Measurements from ENCODE around the gene RBM19.
"Not testable (repeated sequence)": the region's sequence is repeated elsewhere in the genome, so short reads cannot be mapped to it uniquely, and the experiment has no call there.

Gene RBM19, protein sequence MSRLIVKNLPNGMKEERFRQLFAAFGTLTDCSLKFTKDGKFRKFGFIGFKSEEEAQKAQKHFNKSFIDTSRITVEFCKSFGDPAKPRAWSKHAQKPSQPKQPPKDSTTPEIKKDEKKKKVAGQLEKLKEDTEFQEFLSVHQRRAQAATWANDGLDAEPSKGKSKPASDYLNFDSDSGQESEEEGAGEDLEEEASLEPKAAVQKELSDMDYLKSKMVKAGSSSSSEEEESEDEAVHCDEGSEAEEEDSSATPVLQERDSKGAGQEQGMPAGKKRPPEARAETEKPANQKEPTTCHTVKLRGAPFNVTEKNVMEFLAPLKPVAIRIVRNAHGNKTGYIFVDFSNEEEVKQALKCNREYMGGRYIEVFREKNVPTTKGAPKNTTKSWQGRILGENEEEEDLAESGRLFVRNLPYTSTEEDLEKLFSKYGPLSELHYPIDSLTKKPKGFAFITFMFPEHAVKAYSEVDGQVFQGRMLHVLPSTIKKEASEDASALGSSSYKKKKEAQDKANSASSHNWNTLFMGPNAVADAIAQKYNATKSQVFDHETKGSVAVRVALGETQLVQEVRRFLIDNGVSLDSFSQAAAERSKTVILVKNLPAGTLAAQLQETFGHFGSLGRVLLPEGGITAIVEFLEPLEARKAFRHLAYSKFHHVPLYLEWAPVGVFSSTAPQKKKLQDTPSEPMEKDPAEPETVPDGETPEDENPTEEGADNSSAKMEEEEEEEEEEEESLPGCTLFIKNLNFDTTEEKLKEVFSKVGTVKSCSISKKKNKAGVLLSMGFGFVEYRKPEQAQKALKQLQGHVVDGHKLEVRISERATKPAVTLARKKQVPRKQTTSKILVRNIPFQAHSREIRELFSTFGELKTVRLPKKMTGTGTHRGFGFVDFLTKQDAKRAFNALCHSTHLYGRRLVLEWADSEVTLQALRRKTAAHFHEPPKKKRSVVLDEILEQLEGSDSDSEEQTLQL

DNA sequence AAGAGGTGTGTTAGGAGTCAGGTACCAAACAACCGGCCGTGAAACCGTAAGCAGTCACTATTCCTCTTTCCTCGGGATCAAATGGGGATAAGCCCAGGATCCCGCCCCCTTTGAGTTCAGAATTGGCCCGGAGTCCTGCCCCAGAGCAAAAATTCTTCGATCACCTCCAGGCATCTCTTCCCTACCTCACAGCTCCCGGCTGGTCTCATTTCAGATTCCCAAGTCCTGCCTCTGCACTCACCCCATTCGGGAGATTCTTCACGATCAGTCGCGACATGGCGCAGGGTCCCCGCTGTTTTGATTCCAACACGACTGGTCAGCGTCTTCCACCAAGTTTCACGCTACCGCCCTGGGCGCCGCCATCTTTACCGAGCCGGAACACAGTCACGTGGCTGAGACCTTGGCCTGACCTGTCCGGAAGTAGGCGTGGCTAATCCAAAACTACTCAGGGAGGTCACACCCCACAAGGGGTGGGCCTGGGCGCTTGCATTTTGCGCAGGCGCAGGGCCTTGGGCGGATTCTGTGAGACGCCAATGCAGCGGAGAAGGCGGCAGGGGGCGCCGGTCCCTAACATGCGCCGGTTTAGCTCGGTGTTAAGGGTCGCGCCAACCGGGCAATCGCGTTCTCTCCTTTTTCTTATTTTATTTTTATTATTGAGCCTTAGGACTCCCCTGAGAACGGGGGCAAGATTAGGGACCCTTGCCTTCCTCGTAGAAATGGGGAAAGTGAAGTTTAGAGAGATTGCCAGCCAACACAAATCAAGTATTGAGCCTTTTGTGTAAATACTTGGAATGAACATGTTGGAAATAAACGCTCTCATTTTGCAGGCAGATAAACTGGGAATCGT is at the start of gene RBM19:
RBM19 (minus strand) TSS at position 375 of the 847 bp plus-strand sequence; CDS start at position 277, 98 bp downstream.
- peak; percentile 98 for DNase-seq

DNA sequence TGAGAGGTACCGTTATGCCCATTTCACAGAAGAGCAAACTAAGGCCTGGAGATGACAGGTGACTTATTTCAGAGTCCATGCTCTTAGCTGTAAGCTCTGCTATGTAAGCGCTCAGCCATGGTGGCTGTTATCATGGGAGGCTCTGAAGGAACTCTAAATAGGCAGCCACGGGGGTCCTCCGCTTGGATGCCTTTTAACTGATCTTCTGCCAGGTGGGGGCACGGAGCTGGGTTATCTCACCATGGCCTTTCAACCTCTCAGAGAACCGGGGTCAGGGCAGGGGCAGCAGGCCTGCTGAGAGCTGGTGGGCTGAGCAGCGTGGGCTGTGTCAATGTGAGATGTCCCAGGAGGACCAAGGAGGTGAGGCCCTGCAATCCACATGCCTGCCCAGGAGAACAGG is 49.7 kb upstream of the RBM19 start:
- no peak for DNase-seq

DNA sequence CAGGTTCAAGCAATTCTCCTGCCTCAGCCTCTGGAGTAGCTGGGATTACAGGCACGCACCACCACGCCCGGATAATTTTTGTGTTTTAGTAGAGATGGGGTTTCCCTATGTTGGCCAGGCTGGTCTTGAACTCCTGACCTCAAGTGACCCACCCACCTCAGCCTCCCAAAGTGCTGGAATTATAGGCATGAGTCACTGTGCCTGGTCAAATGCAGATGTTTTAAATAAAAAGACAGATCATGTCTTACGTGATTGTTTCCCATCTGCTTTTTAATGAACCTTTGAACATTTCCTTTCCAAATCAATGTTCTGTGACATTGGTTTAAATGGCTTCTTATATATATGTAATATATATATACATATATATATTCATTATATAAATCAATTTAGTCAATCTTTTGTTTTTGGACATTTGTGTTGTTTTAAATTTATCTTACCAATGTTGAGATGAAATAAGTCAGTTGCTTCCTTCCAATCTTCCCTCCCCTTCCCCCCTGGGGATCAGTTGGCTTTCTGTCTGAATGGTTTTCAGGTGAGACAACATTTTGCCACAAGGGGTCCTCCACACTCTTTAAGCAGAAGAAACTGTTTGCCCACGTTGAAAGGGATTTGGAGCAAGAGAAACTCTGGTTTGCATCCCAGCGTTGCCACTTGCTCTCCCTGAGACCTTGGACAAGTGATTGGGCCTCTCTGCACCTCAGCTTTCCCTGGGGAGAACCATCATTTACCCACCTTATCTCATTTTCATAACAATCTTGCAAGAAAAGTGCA is 47.6 kb upstream of the RBM19 start:
- DNase-seq: no peak

DNA sequence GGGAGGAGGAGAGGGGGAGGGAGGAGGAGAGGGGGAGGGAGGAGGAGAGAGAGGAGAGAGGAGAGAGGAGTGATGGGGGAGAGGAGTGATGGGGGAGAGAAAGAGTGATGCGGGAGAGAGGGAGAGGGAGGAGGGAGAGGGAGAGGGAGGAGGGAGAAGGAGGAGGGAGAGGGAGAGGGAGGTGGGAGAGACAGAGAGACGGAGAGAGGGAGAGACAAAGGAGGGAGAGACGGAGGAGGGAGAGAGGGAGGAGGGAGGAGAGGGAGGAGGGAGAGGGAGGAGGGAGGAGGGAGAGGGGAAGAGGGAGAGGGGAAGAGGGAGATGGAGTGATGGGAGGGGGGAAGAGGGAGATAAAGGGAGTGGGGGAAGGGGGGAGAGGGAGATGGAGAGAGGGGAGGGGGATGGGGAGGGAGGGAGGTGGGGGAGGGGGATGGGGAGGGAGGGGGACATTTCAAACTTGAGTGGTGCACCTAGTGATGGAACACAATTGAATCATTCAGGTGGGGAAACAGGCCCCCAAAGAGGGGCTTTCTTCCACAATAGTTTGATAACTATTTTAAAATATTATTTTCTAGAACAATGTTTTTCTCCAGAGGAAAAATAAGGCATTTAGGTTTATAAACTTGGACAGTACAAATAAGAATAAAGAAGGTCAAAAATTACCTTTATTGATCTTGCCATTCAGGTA is 46.8 kb upstream of the RBM19 start:
- DNase-seq: no peak

DNA sequence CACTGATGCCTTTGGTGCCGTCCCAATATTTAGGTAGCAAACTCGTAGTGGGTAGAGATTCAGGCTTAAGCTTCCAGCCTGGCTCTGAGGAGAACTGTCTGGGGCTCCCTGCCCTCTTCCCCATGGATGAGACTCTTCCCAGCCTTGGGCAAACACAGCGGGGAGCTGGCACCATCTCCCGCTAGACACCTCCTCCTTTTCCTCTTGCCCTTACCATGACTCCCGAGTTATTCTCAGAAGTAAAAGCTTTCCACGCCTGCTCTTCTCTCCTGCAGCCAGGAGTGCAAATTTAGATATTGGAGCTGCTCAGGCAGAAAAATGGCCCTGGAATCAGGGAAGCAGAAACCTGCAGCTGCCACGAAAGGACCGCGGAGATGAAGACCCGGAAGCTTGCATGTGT is 45.6 kb upstream of the RBM19 start:
- DNase-seq: no peak

DNA sequence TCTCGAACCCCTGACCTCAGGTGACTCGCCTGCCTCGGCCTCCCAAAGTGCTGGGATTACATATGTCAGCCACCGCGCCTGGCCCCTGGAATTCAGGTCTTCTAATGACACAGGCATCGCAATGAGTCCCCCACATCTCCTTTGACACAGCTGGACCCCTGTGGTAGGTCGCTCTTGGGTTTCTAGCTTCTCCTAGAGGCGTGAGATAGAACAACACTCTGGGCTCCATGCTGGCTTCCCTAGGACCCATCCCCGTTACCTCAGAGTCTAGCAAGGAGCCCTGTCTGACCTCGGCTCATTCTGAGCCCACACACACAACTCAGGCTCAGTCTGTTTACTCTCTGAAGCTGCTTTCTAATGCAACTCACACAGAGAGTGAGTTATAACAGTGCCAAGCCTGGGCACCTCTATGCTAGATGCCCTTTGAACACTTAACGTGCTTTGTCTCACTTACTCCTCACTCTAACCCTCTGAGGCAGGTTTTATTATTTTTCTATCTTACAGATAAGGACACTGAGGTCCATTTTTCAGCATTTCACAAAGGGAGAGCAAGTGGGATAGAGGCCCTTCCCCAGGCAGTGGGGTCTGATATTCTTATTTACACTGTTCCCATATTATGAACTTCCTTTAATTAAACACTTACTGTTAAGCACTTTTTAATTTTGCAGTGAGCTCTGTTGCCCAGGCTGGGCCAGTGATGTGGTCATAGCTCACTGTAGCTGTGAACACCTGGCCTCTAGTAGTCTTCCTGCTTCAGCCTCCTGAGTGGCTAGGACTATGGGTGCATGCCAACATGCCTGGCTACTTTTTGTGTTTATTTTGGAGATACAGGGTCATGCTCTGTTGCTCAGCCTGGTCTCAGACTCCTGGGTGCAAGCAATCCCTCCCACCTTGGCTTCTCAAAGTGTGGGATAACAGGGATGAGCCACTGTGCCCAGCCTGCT is 40.6 kb upstream of the RBM19 start:
- DNase-seq: no peak

DNA sequence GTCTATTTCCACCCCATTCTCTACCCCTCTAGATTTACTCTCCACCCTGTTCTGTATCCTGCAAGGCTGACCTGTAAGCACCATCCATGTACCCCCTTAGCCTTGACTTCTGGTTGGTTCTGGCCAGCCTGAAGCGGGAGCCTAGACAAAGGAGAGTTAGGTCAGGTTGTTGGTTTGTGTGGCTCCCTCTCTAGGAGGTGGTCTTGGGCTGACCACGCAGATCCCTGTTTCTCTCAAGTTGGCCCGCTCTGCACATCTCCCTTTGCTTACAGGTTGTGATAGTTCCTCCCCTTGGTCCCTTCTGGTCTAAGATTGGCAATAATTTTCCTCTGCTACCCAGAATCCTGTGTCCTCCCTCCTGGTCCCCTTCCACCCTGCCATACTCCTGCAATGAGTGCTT is 38.3 kb upstream of the RBM19 start:
- DNase-seq: no peak

DNA sequence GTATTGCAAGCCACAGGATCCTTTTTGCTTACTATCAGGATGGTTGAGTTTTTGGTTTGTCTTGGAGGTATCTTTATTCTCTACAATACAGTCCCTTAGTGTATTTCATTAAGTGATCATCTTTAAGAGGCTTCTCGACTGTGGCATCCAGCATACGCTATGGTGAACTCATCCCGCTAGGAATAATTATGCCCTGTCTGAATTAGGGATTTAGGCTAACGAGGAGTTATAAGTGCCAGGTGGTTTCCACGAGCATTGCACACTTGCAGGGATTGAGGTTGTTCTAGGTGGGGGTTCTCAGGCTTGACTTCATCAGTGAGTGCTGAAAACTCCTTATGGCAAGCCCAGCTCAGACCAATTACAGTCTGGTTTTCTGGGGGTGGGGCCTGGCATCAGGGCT is 37.2 kb upstream of the RBM19 start:
- DNase-seq: no peak

DNA sequence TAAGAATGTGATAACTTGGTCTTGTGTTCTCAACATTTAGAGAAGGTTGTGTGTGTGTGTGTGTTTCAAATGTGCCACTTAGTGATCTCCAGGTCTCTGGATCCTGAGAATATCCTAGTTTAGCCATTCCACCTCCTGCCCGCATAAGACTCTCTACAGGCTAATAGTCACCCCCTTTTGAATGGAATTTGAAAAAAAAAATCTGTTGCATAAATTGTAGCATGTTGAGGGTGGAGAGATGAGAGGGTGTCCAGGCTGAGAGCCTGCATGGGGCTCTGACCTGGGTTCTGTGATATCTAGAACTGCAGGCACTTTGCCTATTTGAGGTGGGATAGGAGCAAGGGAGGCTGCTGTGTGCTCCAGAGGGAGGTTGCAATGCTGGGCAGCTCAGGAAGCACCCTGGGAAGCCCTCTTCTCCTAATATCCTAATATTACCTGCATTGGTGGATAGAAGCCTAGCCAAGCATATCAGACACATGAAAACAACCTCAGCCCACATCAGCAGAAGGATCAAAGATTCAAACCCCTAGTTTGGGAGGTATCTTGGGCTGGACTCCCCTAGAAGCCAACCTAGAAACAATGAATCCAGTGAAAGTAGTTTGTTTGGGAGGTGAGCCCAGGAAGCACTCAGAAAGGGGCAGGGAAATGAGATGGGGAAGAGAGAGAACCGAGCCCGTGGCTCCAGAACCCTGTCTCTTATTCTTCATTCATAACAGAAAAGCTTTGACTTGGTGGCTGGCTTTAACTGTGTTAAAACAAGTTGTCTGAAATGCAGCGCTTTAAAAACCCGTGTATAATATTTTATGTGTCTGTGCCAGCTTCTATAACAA is 35.6 kb upstream of the RBM19 start:
- DNase-seq: no peak

DNA sequence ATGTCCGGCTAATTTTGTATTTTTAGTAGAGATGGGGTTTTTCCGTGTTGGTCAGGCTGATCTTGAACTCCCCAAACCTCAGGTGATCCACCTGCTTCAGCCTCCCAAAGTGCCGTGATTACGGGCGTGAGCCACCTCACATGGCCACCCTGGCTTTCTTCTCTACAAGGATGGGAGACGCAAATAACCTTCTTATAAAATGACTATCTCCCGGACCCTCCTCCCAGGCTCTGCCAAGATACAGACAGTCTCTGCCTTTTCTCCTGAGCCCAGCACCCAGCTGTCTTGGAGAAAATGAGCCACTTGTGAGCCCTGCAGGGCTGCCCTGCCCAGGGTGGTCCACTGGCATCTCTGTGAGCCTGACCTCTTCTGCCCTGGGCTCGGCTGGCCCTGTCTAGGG is 34.7 kb upstream of the RBM19 start:
- DNase-seq: no peak

DNA sequence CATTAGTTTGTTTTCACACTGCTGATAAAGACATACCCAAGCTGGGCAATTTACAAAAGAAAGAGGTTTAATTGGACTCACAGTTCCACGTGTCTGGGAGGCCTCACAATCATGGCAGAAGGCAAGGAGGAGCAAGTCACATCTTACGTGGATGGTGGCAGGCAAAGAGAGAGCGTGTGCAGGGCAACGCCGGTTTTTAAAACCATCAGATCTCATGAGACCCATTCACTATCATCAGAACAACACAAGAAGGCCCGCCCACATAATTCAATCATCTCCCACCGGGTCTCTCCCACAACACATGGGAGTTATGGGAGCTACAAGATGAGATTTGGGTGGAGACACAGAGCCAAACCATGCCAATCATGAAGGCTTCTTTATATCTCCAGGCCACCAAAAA is 34.1 kb upstream of the RBM19 start:
- not testable (repeated sequence) for DNase-seq

DNA sequence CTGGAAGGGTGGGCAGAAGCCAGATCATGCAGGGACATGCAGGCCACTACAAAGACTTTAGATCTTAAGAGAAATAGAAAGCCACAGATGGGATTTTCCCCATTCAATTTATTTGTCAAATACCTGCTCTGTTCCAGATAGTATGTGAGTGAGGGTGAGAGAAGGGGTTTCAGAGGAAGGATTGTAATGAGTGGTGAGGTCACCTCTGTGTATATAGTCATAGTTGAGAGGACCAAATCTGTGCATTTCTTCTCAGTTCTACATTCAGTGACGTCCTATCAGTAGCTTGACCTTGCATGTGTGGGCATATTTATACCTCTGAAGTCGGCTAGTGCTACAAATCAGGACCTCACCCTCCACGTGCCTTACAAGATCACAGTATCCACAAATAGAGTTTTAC is 31.2 kb upstream of the RBM19 start:
- DNase-seq: no peak

DNA sequence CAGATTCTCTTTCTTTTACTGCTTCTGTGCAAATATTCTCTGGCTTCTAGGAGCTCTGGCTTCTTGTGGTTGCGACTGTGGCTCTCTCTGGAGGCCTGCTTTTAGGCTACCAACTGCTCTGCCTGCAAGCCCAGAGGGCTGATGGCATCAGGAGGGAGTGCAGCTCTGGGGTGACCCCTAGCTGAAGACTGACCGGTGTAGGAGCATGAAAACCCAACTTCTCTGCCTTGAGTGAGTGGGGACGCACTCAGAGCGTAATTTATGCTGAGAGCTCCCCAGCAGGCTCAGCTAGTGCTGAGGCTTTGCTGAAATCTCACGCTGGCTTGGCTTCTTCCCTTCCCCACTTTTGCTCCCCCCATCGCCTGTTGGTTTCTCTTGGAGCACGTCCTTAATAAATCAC is 29.9 kb upstream of the RBM19 start:
- DNase-seq: no peak

DNA sequence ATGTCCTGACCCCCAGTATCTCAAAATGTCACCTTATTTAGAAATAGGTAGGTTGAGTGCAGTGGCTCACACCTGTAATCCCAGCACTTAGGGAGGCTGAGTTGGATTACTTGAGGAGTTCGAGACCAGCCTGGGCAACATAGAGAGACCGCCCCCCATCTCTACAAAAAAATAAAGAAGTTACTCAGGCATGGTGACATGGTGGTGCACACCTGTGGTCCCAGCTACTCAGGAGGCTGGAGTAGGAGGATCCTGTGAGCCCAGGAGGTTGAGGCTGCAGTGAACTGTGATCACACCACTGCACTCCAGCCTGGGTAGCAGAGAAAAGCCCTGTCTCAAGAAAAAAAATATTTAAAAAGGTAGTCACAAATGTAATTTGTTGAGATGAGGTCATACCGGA is 27.9 kb upstream of the RBM19 start:
- no peak for DNase-seq

DNA sequence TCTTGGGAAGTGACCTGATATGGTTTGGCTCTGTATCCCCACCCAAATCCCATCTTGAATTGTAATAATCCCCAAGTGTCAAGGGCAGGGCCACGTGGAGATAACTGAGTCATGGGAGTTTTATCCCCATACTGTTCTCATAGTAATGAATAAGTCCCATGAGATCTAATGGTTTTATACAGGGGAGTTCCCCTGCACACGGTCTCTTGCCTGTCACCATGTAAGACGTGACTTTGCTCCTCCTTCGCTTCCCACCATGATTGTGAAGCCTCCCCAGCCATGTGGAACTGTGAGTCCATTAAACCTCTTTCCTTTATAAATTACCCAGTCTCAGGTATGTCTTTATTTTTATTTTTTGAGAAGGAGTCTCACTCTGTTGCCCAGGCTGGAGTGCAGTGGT is 26.6 kb upstream of the RBM19 start:
- DNase-seq: not testable (repeated sequence)

DNA sequence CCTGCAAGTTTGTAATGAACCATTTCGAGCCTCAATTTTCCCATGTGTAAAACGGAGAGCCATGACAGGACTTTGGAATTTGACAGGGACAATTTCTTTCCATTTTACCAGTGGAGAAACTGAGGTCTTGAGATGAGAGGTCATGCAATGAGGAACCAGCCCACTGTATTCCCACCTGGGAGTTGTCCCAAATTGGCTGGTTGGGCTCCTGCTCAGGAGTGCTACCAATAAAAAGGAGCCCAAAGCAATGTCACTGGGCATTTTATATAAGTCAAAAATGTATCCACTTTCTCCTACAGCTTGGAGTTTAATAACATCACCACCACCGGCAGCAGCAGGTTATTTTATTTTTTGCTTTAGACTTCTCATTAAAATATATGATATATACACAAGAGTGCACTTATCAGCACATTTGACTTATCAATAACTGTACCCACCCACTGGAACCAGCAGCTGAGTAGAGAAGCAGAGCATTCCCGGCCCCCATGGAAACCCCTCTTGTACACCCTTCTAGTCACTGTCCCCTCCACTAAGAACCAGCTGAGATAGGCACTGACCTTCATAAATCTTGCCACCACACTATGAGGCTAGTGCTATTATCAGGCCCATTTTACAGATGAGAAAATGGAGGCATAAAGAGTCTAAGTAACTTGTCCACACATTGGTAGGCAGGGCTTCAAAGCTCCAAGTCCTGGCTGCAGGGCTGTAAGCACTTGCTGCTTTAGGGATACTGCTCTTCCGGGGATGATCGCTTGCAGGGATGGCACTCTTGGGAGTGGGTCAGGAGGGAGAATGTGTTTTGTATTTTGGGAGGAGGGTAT is 25.3 kb upstream of the RBM19 start:
- DNase-seq: no peak

DNA sequence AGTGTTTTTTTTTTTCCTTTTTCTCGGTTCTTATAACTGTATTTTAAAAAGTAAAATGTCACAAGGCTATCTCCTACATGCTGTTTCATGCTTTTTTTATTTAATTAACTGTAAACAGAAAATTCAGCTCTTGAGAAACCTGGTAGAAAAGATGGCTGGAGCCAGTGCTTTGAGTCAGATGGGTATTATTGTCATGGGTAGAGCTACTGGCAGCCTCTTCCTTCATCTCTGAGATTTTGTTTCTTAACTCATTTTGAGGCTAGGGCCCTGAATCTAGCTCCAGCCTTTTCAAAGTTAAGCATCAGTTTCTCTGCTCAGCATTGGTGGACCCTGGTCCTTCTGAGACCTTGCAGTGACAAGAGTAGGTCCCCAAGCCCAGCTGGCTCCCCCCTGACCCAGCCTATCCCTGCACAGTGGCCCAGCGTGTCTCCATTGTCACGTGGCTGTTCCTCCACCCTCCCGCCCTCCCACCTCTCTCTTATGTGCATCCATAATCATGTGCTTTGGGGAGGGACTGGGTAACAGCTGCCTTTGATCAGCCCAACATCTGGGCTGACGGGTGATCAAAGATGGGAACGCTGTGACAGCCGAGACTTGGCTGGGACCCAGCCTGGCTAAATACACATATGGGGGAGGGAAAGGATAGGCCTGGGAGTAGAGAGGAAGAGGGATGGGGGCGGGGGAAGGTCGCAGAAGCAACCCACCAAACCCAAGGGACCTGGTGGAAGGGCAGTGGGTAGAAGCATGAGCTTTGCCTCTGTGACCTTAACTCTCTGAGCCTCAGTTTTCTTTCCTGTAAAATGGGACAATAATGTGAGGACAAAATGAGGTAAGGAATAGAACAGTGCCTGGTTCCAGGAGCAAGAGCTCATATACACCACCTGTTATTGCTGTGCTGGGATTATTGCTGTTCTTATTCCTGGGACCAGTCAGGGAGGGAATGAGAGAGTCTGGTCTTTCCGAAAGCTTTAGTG is 24.4 kb upstream of the RBM19 start:
- no peak for DNase-seq

Measured in NCI-H2107 (cell line).